Measurements from ENCODE around the gene VEGFA. TPM values are rescaled to one million over a fixed set of nuclear protein-coding genes. Genes with fewer than 3 reads are reported as not detected.

The VEGFA gene
- total RNA-seq, 1 donor from 2014 or later = 136 TPM

DNA sequence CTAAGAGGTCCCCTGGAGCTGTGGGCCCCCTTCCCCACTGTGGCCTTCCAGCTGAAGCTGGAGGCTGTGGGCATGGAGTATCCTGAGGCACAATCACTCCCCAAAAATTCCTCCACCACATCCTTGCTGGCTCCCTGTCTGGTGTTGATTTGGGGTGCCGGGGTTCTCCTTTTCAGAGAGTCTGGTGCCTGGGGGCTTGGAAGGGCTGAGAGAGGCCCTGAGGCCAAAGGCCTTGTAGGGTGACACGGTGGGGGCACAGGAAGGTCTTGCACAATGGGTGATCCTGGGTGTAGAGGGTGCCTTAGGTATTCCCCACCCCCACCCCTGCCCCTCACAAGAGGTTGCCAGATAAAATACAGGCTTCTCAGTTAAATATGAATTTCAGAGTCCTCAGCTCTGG is 33.2 kb upstream of the VEGFA start:
- H3K9me3 Mint-ChIP-seq = peaks cover 4% of the 10 kb centered on the region
- TF ChIP-seq, protein P1, sequence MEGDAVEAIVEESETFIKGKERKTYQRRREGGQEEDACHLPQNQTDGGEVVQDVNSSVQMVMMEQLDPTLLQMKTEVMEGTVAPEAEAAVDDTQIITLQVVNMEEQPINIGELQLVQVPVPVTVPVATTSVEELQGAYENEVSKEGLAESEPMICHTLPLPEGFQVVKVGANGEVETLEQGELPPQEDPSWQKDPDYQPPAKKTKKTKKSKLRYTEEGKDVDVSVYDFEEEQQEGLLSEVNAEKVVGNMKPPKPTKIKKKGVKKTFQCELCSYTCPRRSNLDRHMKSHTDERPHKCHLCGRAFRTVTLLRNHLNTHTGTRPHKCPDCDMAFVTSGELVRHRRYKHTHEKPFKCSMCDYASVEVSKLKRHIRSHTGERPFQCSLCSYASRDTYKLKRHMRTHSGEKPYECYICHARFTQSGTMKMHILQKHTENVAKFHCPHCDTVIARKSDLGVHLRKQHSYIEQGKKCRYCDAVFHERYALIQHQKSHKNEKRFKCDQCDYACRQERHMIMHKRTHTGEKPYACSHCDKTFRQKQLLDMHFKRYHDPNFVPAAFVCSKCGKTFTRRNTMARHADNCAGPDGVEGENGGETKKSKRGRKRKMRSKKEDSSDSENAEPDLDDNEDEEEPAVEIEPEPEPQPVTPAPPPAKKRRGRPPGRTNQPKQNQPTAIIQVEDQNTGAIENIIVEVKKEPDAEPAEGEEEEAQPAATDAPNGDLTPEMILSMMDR (conservative IDR thresholded peaks at IDR 0.05) = no peak
- no peak overlapping the region for H3K27ac Mint-ChIP-seq
- H3K4me1 Mint-ChIP-seq (ENCODE audit: unreplicated experiment) = peaks cover 10% of the 10 kb centered on the region
- no peaks in the 10 kb centered on the region for H3K27me3 Mint-ChIP-seq
- H3K4me3 Mint-ChIP-seq = no peak overlapping the region
- no peak for DNase-seq (ENCODE audit: extremely low spot score, unreplicated experiment)
- no peaks in the 10 kb centered on the region for H3K36me3 Mint-ChIP-seq

DNA sequence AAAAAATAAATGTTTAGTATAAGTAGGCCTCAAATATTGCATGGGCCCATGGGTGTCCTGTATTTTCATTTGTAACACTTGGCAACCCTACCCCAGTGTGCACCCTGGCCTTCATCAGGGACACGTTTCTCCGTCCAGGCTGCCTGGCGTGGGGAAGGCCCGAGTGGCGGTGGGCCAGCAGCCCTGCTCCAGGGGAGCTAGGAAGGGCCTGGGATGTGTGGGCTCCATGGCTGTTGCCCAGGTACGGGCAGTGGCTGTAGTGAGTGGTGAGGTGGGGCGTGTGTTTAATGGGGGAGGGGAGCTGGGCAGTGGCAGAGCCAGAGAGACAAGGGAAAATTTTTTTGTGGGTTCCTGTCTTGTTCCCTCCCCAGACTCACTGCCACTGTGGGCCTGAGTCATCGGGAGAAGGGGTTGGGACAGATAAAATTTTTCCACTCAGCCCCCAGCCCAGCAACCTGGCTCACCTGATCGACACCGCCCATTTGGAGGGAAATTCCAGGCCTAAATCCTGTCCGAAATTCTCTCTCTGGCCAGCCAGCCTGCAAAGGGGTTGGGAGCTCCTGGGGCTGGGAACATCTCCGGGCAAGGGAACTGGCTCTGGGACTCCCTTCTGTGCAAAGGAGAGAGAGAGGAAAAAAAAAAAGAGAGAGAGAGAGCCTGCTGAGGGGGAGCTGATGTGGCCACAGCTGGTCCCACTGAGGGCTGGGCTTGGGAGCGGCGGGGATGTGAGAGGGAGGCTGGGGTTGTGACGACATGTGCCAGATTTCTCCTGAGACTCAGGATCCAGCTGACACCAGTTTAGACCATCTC is 32.5 kb upstream of the VEGFA start:
- H3K4me3 Mint-ChIP-seq = no peak overlapping the region
- no peaks in the 10 kb centered on the region for H3K9me3 Mint-ChIP-seq
- TF ChIP-seq, protein P1 (conservative IDR thresholded peaks at IDR 0.05) = no peak
- DNase-seq (ENCODE audit: extremely low spot score, unreplicated experiment) = no peak
- H3K4me1 Mint-ChIP-seq (ENCODE audit: unreplicated experiment) = peaks cover 13% of the 10 kb centered on the region
- no peak overlapping the region for H3K27ac Mint-ChIP-seq
- no peaks in the 10 kb centered on the region for H3K36me3 Mint-ChIP-seq
- H3K27me3 Mint-ChIP-seq = no peaks in the 10 kb centered on the region

DNA sequence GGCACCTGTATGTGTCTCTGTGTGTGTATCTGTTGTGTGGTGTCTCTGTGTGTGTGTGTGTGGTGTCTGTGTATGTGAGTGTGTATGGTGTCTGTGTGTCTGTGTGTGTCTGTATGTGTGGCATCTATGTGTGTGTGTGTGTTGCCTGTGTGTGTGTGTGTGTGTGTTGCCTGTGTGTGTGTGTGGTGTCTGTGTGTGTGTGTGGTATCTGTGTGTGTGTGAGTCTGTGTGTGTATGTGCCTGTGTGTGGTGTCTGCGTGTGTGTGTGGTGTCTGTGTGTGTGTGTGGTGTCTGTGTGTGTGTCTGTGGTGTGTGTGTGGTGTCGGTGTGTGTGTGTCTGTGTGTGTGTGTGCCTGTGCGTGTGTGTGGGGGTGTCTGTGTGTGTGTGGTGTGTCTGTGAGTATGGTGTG is 31.7 kb upstream of the VEGFA start:
- no peaks in the 10 kb centered on the region for H3K27me3 Mint-ChIP-seq
- peaks cover 21% of the 10 kb centered on the region for H3K4me1 Mint-ChIP-seq (ENCODE audit: unreplicated experiment)
- TF ChIP-seq, protein P1 (conservative IDR thresholded peaks at IDR 0.05) = no peak
- H3K36me3 Mint-ChIP-seq = no peaks in the 10 kb centered on the region
- no peaks in the 10 kb centered on the region for H3K9me3 Mint-ChIP-seq
- no peak for DNase-seq (ENCODE audit: extremely low spot score, unreplicated experiment)
- H3K27ac Mint-ChIP-seq = no peak overlapping the region
- H3K4me3 Mint-ChIP-seq = no peak overlapping the region

DNA sequence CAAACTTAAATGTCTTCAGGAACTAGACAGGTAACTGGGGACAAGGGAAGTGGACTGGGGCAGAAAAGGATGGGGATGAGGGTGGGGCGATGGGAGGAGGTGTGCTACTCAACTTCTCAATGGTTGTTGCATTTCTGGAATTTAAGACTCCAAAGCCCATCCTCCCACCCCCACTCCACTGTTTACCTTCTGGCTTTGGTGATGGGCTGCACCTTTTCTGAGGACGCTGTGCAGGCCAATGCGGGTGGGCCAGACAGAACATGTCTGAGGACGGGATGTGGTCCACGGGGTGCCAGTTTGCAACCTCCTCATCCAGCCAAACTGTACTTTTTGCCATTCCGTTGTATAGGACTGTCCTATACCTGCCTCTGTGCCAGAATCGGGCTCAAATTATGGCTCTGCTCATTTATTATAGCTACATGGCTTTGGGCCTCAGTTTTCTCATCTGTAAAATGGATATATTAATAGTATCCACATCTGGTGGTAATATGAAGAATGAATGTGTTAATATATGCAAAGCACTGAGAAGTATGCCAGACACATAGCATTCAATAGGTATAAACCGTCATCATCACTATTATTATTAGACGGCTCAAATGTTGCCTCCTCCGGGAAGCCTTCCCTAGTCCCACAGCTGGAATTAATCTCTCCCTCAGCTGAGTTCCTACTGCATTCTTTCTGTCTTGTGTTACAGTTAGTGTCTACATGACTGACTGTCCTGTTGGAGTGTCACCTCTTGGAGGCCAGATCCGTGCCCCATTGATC is 31.0 kb upstream of the VEGFA start:
- H3K27me3 Mint-ChIP-seq = no peaks in the 10 kb centered on the region
- no peak overlapping the region for H3K27ac Mint-ChIP-seq
- H3K36me3 Mint-ChIP-seq = no peaks in the 10 kb centered on the region
- peaks cover 28% of the 10 kb centered on the region for H3K4me1 Mint-ChIP-seq (ENCODE audit: unreplicated experiment)
- H3K4me3 Mint-ChIP-seq = no peak overlapping the region
- no peaks in the 10 kb centered on the region for H3K9me3 Mint-ChIP-seq
- DNase-seq (ENCODE audit: extremely low spot score, unreplicated experiment) = no peak
- TF ChIP-seq, protein P1 (conservative IDR thresholded peaks at IDR 0.05) = no peak

DNA sequence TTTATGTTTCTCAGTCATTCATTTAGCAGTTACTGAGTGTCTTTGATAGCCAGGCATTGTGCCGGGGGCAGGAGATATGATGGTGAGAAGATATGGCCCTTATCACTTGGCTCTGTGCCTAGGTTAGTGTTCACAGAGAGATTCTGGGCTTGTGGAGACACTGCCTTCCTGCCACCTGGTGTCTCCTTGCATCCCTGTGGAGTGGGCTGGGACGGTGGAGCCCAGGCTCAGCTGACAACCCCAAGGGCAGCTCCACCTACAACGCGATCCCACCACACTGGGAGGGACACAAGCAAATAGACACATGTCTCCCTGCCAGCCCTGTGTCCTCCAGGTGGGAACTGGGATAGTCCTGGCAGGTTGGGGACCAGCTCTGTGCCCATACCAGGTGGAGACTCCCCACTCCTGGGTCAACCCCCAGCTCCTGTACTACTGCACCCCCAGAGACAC is 30.3 kb upstream of the VEGFA start:
- H3K4me3 Mint-ChIP-seq = no peak overlapping the region
- H3K9me3 Mint-ChIP-seq = no peaks in the 10 kb centered on the region
- no peak overlapping the region for H3K27ac Mint-ChIP-seq
- peaks cover 34% of the 10 kb centered on the region for H3K4me1 Mint-ChIP-seq (ENCODE audit: unreplicated experiment)
- TF ChIP-seq, protein P1 (conservative IDR thresholded peaks at IDR 0.05) = no peak
- H3K36me3 Mint-ChIP-seq = no peaks in the 10 kb centered on the region
- no peaks in the 10 kb centered on the region for H3K27me3 Mint-ChIP-seq
- no peak for DNase-seq (ENCODE audit: extremely low spot score, unreplicated experiment)

Measured in type B pancreatic cell (in vitro differentiated cells).